ENCODE measurements around the gene B3GAT1. TPM values are rescaled to one million over a fixed set of nuclear protein-coding genes. Genes with fewer than 3 reads are reported as not detected.

Gene B3GAT1
- total RNA-seq, 1 donor from 2014 or later = 0.74 TPM

DNA sequence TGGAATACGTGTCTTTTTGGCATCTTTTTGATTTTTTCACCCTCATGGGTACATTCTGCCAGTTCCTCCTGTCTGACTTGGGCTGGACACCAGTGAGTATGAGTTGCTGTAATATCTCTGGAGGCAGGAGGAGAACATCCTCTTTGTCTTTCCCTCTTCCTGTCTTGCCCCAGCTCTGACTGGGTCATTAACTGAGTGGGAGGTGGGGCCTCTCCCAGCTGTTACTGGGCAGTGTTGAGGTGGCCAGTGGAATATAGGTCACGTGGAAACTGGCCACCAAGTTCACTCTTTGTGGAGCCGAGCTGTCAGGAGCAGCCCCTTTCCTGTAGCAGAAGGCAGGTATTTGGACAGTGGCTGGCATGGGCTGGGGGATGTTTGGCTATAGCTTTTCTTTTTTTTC is 78.1 kb downstream of the B3GAT1 start:
- H3K9me3 ChIP-seq = no peaks in the 10 kb centered on the region
- intact Hi-C loops (cut with DNase I) = no loop called here

DNA sequence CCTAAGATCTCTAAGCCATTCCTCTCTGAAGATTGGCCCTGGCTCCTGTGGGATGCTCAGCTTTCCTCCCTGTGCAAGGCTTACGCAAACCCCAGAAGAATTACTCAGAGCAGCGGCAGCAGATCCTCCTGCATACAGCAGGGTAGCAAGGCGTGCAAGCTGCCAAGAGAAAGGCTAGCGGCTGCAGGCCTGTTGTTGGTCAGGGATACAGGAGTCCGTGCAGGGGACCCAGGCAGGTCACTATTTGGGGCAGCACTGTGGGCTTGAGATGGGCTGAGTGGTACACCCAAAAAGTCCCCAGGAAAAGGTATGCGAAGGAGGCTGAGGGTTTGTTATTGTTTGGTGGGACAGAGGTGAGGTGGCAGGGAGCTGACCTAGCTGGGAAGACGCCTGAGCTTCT is 78.7 kb downstream of the B3GAT1 start:
- Histone ChIP-seq H3K9me3 (no peaks in the 10 kb centered on the region), H3K27ac (no peak overlapping the region), H3K4me1 (peaks cover 22% of the 10 kb centered on the region), H3K4me3 (no peak overlapping the region), H3K27me3 (no peaks in the 10 kb centered on the region), H3K36me3 (no peaks in the 10 kb centered on the region)
- TF ChIP-seq POLR2A (IDR thresholded peaks at IDR 0.05) (no peak), POLR2AphosphoS5 (IDR thresholded peaks at IDR 0.05; ENCODE audit: insufficient read depth in 1 of 2, low read depth in 1 of 2) (no peak)
- TF ChIP-seq, protein P1, sequence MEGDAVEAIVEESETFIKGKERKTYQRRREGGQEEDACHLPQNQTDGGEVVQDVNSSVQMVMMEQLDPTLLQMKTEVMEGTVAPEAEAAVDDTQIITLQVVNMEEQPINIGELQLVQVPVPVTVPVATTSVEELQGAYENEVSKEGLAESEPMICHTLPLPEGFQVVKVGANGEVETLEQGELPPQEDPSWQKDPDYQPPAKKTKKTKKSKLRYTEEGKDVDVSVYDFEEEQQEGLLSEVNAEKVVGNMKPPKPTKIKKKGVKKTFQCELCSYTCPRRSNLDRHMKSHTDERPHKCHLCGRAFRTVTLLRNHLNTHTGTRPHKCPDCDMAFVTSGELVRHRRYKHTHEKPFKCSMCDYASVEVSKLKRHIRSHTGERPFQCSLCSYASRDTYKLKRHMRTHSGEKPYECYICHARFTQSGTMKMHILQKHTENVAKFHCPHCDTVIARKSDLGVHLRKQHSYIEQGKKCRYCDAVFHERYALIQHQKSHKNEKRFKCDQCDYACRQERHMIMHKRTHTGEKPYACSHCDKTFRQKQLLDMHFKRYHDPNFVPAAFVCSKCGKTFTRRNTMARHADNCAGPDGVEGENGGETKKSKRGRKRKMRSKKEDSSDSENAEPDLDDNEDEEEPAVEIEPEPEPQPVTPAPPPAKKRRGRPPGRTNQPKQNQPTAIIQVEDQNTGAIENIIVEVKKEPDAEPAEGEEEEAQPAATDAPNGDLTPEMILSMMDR (IDR thresholded peaks at IDR 0.05) = no peak
- intact Hi-C loops (cut with DNase I) = no loop called here
- peak in 1 of 2 donors; percentile 74 for DNase-seq (ENCODE audit: extremely low spot score in 2 of 2)

More for the DNA sequence above, 78.1 kb downstream of the B3GAT1 start:
- peak; percentile 52 to 82 for DNase-seq (ENCODE audit: extremely low spot score in 2 of 2)
- TF ChIP-seq, protein P1 (IDR thresholded peaks at IDR 0.05) = no peak
- TF ChIP-seq POLR2A (IDR thresholded peaks at IDR 0.05) (no peak), POLR2AphosphoS5 (IDR thresholded peaks at IDR 0.05; ENCODE audit: insufficient read depth in 1 of 2, low read depth in 1 of 2) (no peak)
- Histone ChIP-seq H3K27me3 (no peaks in the 10 kb centered on the region), H3K27ac (no peak overlapping the region), H3K36me3 (no peaks in the 10 kb centered on the region), H3K4me1 (peaks cover 22% of the 10 kb centered on the region), H3K4me3 (no peak overlapping the region)

DNA sequence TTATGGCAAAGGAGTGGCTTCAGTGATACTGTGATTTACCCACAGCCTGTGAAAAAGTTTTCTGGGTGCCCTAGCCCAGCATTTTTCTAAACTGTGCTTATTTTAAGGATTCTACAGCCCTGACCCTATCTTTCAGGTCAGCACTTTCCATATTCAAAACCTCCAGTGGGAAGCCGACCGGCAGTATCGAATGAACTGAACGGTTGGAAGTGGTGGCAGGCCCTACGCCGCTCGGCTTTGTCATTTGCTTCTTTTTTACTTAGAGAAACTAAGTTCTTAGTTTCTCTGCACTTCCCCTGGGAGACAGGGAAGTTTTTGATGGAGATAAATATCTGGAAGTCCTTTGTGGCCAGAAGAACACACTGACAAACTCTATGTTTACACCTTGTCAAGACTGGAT is 79.3 kb downstream of the B3GAT1 start:
- Histone ChIP-seq H3K4me1 (peaks cover 22% of the 10 kb centered on the region), H3K9me3 (no peaks in the 10 kb centered on the region), H3K27ac (no peak overlapping the region), H3K27me3 (no peaks in the 10 kb centered on the region), H3K36me3 (no peaks in the 10 kb centered on the region), H3K4me3 (peak overlapping the region; percentile 52 to 91)
- no peak for DNase-seq (ENCODE audit: extremely low spot score in 2 of 2)
- TF ChIP-seq, protein P1 (IDR thresholded peaks at IDR 0.05) = no peak
- TF ChIP-seq POLR2A (IDR thresholded peaks at IDR 0.05) = no peak
- TF ChIP-seq POLR2AphosphoS5 (IDR thresholded peaks at IDR 0.05; ENCODE audit: insufficient read depth in 1 of 2, low read depth in 1 of 2) = no peak
- intact Hi-C loops (cut with DNase I) = no loop called here

DNA sequence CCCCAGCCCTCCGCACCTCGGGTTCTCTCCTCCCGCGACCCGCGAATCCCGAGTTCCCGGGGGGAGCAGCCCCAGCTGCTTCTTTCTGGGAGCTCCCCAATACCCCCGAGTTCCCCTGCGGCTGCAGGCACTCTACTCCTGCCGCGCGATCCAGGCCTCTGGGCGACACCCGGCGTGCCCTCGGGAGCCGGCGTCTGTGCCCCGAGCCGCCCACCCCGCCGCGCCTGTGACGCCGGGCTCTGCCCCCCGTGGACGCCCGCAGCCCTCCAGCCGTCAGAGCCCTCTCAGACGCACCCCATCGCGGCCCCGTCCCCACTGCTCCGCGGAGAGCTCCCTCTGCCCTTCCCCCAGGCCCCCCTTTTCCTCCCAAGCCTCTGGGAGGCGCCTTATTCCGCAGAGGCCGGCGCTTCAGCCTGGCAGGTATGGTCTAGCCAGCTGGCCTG is 79.8 kb downstream of the B3GAT1 start:
- Histone ChIP-seq H3K27ac (no peak overlapping the region), H3K9me3 (no peaks in the 10 kb centered on the region), H3K4me1 (peaks cover 22% of the 10 kb centered on the region), H3K27me3 (no peaks in the 10 kb centered on the region), H3K4me3 (peak overlapping the region; percentile 52 to 91), H3K36me3 (no peaks in the 10 kb centered on the region)
- no peak for TF ChIP-seq POLR2A (IDR thresholded peaks at IDR 0.05)
- no peak for TF ChIP-seq POLR2AphosphoS5 (IDR thresholded peaks at IDR 0.05; ENCODE audit: insufficient read depth in 1 of 2, low read depth in 1 of 2)
- TF ChIP-seq, protein P1 (IDR thresholded peaks at IDR 0.05) = no peak
- intact Hi-C loops (cut with DNase I) = no loop called here
- DNase-seq (ENCODE audit: extremely low spot score in 2 of 2) = peak in 1 of 2 donors; percentile 74

DNA sequence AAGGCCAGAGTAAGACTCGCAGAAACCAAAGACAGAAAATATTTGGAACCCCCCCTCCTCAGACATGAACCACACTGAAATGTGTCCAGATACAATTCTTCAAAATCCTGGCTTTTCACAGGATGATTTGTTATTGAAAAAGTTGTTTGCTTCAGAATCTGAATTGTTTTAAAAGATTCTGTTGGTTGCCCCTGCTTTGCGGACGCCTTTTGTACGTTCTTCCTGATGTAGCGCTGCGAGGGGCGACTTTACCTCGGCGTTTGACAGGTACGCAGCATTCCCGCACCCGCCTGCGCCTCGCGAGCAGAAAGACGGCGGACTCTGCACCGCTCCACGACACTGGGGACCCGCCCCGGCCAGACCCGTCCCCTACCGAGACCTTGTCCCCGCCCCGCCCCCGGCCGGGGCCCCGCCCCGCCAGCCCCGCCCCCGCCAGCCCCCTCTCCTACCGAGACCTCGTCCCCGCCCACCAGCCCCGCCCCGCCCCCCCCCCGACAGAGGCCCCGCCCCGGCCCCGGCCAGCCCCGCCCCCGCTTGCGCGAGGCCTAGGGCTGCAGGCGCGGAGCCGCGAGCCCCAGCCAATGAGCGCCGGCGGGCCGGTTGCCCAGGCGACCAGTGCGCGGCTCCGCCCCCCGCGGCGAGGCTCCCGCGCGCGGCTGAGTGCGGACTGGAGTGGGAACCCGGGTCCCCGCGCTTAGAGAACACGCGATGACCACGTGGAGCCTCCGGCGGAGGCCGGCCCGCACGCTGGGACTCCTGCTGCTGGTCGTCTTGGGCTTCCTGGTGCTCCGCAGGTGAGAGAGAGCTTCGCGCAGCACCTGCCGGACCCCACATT is 80.5 kb downstream of the B3GAT1 start, which contains the start of gene GLB1L2:
GLB1L2 (plus strand) TSS at position 635 of the 835 bp plus-strand sequence; CDS start at position 709, 74 bp downstream.
- Histone ChIP-seq H3K36me3 (no peaks in the 10 kb centered on the region), H3K9me3 (no peaks in the 10 kb centered on the region), H3K4me3 (peak within 1 kb of the TSS; percentile 52 to 91), H3K4me1 (peaks cover 22% of the 10 kb centered on the region), H3K27me3 (no peaks in the 10 kb centered on the region), H3K27ac (no peak within 1 kb of the TSS)
- peak in 1 of 2 donors; percentile 74 for DNase-seq (ENCODE audit: extremely low spot score in 2 of 2)
- intact Hi-C loops (cut with DNase I) = no loop called here
- no peak for TF ChIP-seq POLR2A (IDR thresholded peaks at IDR 0.05)
- TF ChIP-seq POLR2AphosphoS5 (IDR thresholded peaks at IDR 0.05; ENCODE audit: insufficient read depth in 1 of 2, low read depth in 1 of 2) = peak in 1 of 2 donors; percentile 50
- TF ChIP-seq, protein P1 (IDR thresholded peaks at IDR 0.05) = no peak
